Embryonic facial prominence (tissue), 1 donor: ENCODE measurements around the gene PTK6.
"Not testable (repeated sequence)": the region's sequence is repeated elsewhere in the genome, so short reads cannot be mapped to it uniquely, and the experiment has no call there.

ENCODE experiments used
- DNase-seq: peaks from one replicate; pipeline ENCODE4 v3.0.0-alpha.2; 2016; ENCODE audit errors: extremely low spot score

The PTK6 gene

DNA sequence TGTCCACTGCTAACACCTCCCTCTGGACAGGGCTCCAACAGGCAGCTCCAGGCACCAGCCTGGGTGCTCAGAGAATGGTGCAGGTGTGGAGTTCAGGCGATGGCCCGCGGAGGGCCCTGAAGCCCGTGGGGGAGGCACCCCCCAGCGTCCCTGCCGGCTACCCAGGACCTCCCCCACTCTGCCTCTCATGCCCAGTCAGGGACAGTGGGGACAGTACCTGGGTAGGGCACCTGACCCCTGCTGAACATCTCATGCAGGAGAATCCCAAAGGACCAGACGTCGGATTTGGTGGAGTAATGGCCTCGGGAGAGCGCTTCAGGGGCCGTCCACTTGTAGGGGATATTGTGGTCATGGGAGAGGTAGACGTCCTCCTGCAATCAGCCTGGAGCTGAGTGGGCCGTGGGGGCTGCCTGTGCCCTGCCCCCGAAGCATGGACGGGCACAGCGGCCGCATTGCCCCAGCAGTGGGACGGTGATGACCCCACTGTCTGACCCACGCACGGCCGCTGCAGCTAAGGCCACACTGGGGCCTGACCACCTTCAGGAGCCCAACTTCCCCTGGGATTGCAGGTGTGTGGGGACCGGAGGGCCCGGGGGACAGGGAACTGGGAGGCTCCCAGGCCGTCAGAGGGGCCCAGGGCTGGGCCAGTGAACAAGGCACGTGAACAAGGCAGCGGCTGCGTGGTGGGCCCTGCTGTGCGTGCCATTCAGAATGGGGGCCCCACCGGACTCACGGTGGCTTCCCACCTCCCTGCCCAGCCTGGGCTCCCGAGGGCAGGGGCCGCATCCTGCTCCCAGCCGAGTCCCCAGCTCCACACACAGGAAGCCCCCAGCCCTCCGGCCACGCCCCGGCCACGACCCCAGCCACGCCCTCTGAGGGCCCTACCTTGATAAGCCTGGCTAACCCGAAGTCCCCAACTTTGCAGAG, 7.1 kb downstream of the PTK6 start:
- DNase-seq: no peak

DNA sequence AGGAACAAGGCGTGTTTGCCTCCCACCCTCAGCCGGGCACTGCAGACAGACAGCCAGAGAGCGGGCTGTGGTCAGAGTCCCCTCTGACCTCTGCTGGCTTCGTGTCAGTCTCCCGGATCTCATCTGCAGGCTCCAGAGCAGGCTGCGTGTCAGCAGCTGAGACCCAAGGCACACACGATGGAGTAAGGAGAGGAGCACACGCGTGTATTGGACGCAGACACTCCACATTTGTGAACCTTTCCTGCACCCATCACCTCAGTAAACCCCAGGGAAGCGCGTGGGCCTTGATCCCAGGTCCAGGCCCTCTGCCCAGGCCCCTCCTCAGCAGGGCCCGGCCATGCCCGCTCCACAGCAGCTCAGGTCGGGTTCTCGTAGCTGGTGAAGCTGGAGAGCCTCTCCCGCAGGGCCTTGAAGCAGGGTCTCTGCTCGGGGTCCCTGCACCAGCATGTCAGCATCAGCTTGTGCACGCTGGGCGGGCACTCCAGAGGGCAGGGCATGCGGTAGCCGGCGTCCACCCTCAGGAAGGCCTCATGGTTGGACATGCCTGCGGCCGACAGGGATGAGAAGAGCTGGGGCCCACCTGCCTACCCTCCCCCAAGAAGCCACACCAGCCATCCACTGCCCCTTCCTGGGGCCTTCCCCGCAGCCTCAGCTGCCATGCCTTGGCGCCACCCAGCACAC, 7.9 kb downstream of the PTK6 start:
- no peak for DNase-seq

DNA sequence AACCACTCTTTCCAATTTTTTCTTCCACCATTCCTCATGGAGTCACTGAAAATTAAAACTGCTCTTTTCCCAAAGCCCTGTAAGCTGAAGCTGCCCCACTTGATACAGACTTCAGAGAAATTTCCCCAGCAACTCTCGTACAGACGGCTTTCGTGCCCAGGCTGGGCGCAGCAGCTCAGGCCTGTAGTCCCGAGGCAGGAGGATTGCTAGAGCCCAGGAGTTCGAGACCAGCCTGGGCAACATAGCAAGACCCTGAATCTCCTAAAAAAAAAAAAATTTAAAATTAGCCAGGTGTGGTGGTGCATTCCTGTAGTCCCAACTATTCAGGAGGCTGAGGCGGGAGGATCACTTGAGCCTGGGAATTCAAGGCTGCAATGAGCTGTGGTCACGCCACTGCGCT, 10.0 kb downstream of the PTK6 start:
- no peak for DNase-seq

DNA sequence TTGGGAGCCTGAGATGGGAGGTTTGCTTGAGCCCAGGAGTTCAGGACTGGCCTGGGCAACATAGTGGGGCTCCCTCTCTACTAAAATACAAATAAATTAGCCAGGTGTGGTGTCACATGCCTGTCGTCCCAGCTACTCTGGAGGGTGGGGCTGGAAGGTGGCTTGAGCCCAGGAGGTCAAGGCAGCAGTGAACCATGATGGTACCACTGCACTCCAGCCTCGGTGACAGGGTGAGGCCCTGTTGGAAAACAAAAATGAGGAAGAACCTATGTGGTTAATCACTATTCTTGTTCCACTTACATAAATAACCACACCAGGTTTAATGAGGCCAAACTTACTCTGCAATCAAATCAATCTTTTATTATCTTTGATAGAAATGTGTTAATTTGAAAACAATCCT, 11.2 kb downstream of the PTK6 start:
- DNase-seq: no peak

DNA sequence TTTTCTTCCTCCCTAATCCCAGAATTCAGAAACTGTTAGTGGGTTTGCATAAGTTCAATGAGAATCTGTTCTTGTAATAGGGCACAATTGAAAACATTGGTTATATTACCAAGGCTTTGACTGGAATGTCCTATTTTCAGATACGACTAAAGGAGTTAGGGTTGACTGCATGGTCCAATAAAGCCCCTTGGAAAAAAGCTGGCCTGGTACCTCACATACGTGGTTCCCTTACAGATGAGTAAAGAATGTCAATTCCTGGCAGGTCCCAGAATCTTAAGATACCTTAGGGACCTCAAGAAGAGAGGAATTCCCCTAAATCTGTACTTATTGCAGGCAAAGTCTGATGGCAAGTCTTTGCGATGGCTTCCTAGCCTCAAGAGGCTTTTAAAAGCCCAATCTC, 12.0 kb downstream of the PTK6 start:
- no peak for DNase-seq

DNA sequence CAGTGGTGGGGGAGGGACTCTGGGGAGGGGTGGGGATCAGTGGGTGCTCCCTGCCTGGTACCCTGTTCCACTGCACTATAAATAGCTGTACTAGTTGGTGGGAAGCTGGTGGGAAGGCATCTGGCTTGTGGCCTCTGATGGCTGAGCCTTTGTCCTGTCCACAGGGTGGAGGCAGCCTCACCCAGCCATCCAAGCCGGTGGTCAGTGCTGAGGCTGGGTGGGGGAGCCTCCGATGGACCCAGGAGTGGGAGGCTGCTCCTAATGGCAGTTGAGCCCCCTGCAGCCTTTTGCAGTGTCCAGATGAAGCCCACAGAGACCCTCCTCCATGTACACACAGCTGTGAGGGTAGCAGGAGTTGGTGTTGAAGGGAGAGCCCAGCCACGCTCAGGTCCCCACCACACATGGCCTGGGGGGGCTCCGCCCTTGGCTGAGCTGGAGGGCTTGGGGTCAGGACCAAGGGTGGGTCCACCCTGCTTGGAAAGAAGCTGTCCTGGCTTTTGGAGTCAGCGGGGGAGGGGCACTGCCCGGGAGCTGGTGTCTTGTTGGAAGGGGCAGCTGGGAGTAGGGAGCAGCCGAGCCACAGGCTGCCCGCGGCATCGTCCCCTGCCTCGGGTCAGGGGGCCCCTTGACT, 14.1 kb downstream of the PTK6 start:
- DNase-seq: no peak

DNA sequence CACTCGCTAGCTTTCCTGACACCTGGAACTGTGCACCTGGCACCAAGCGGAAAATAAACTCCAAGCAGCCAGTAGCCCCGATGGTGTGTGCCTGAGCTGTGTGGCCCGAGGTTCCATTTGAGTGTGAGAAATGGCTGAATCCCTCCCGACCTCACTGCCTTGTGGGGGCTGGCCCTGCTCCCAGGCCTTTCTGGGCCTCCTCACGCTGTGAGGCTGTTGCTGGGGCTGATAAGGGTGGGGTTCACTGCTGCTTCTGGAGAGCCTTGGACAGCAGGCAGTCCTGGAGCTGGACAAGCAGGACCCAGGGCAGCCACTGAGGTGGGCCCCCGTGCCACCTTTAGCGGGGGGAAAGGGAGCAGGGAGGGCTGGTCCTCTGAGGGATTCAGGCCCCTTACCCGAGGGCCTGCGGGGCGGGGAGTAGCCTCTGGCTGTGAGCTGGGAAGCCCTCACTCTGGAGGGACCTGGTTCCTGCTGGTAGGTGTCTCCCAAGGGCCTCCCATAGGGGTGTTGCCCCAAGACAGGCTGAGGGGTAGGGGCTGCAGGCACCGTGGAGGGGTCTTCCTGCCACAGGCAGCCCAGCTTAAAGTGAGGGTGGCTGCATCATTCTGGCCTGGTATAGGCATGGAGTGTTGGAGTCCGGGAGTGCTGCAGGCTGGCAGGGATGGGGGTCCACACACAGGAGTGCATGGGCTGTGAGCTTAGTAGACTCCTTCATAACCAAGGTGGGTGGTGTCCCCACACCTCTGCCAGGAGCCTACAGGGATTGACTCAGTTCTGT, 14.9 kb downstream of the PTK6 start:
- no peak for DNase-seq

DNA sequence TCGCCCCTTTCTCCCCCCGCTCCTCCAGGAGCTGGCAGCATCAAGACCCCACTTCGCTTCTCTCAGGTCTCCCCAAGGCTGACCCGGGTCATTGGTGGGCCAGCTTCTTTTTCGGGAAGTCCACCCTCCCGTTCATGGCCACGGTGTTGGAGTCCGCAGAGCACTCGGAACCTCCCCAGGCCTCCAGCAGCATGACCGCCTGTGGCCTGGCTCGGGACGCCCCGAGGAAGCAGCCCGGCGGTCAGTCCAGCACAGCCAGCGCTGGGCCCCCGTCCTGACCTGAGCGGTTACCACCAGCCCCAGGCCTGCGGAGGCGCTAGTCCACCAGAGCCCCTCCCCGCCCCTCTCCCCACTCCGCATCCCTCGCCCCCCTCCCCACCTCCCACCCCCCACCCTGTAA, 15.6 kb downstream of the PTK6 start:
- no peak for DNase-seq

DNA sequence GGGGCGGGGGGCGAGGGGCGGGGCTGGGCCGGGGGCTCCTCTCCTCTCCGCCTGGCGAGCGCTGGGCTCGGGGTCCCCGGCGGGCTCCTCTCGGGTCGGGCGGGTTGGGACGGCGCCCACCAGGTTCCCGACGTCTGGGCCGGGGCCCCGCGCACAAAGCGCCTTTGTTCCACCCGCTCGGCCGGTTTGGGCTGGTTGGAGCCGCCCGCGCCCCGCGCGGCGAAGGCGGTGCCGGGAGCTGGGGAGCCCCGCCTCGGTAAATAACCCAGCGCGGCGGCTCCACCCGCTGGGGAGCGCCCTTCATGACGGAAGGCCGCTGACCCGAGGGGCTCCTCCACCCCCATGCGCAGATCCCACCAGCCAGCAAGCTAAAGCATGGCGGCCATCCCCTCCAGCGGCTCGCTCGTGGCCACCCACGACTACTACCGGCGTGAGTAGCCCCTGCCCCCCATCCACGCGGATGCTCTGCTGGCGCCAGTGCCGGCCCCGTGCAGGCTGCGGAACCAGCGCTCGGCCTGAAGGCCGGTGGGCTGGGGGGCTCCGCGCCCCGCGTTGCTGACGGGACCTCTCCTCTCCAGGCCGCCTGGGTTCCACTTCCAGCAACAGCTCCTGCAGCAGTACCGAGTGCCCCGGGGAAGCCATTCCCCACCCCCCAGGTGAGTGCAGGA, 16.1 kb downstream of the PTK6 start:
- peak; percentile 42 for DNase-seq

DNA sequence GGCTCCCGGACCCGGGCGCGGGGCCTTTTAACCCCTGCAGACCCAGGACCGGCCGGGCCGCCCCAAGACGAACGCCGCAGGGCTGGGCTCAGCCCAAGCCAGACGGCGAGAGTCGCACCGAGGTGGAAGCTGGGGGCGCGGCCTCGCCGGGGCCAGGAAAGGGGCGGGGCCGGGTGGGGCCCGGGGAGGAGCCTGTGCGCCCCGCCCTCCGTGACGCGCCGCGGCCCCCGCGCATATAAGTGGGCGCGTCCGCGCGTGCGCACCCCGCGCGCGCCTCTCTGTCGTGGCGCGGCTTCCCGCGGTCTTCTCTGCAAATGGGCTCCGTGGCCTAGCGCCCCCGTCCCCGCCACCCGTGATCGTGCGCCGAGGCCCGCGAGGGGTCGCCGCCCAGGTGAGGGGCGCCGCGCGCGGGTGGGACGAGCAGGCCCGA, 16.7 kb downstream of the PTK6 start, which contains the start of gene PPDPF:
TSS of gene PPDPF (plus strand) at position 262 of the 430 bp plus-strand sequence. CDS start 544 bp downstream, outside the sequence.
- DNase-seq: peak; percentile 75

DNA sequence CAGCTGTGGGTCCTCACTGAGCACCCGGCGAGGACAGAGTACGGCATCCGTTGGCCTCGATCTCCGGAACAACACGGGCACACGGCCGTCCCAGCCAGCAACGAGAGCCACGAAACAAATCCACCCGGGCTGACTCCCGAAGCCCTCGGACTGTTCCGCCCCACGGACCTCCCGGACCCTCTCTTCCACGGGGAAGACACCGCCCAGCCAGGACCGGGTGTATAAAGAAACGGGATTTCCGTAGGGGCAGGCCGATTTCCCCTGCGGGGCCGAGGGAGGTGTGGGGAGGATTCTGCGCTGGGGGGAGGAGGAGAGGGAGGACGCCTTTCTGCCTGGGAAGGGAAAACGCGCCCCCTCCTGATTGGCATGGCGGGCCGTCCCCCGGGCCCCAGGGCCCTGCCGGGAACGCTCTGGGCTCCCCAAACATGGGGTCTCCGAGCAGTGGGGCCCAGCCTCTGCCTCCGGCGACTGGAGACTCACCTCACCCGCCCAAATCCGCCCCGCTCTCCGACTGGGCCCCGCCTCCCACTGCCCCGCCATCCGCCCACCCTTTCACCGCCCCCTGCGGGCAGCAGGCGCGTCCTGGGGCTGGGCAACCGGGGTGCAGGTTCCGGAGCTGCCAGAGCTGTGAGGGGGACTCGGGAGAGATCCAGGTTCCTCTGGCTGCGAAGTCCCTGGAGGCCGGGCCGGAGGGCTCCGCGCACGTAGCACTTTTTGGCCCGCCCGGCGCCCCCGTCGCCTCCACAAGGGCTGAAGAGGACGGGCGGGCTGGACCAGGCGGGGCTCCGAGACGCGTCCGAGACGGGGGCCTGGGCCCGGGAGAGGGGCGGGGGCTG, 17.3 kb downstream of the PTK6 start:
- DNase-seq: peak; percentile 38

DNA sequence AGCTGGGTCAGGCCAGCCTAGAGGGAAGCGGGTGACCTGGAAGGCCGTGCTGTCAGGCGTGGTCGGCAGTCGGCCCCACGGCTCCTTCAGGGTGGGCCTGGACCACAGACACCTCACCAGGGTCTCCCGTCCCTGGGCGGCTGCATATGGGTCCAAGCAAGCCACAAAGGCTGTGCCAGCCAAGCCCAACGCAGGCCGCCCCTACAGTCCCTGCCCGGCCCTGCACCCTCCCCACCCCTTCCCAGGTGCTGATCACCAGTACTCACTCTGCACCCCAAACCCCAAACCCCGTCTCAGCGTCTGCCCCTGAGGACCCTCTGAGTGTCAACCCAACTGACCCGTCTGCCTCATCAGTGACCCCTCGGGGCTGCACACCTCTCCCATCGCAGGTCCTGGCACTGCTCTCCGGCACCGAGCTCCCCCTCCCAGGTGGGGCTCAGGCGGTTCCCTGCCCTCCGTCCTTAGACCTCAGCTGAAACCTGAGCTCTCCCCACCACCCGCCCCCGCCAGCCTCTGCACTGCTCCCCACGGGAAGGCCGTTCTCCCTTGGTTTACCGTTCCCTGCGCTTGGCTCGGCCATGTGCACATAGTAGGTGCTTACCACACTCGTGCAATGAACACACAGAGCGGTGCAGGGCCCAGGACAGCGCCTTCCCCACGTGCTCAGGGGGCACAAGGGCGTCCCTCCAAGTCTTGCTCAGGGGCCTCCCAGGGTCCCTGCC, 18.1 kb downstream of the PTK6 start:
- DNase-seq: no peak

DNA sequence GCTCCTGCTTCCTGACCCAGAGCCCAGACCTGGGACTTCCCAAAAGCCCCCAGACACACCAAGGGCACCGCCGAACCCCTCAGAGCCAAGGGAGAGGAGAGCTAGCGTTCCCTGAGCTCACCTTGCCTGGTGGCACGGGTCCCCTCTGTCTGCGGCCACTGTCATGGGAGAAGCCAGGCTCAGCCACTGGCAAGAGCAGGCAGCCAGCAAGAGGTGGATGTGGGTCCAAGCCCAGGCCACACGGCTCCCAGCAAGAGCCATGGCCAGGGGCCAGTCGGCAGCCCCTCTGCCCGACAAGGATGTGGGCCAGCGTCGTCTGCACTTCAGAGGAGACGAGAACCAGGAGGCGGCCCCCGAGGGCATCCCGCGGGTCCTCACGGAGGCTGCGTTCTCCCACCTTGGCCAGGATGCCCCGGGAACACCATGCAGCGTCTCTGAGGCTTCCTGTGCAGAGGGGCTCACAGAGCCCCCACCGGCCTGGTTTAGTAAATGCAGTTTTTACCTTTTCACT, 18.8 kb downstream of the PTK6 start:
- no peak for DNase-seq

DNA sequence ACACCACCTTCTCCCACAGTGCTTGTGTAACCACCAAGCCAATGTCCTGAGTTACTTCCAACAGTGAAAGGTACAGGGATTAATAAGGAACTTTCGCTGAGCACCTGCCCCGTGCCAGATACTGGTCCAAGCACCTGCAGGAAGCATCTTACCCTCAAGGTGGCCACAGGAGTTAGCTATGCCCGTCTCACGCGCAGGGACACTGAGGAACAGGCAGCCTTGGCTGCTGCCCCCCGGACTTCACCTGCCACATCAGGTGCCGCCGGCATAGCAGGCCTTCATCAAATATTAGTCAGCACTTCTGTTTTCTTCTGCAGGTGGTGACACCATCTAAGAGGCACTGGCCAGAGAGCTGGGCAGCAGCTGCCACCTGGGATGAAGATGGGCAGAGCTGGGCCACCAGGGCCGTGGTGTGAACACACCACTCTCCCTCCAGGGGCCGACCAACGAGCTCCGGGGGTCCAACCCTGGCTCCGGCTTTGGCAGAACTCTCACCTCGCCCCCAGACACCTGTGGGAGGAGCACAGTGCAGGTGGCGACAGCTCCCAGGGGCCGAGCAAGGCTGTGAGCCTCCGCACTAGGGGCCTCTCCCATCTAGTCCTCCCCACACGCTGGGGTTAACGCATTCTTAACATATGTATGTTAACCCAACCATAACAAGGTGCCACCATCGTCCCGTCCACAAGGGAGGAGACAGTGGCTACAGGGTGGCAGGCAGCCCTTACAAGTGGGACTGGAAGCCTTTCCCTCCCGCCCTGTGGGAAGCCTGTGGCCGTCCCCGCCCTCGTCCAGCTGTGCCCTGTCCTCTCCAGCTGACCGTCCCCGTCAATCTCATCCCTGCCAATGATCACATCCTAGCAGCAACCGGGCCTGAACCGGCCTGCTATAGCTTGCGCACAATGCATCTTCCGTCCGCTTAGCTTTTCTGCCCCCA, 19.5 kb downstream of the PTK6 start:
- DNase-seq: no peak

DNA sequence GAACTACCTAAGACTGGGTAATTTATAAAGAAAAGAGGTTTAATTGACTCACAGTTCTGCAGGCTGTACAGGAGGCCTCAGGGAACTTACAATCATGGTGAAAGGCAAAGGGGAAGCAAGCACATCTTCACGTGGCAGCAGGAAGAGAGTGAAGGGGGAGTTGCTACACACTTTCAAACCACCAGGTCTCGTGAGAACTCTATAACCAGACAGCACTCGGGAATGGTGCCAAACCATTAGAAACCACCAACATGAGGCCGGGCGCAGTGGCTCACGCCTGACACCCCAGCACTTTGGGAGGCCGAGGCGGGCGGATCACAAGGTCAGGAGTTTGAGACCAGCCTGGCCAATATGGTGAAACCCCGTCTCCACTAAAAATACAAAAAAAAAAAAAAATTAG, 22.7 kb downstream of the PTK6 start:
- DNase-seq: not testable (repeated sequence)

DNA sequence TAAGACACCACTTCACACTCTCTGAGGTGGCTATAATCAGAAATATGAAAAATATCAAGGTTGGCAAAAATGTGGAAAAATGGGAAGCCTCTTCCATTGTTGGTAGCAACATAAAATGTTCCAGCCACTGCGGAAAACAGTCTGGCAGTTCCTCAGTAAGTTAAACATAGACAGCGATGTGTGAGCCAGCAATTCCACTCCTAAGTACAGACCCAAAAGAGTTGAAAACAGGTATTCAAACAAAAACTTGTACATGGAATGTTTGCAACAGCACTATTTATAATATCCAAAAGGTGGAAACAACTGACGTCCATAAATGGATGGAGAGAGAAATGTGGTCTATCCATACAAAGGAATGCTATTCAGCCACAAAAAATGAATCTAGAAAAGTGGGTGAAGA, 24.0 kb downstream of the PTK6 start:
- DNase-seq: no peak

DNA sequence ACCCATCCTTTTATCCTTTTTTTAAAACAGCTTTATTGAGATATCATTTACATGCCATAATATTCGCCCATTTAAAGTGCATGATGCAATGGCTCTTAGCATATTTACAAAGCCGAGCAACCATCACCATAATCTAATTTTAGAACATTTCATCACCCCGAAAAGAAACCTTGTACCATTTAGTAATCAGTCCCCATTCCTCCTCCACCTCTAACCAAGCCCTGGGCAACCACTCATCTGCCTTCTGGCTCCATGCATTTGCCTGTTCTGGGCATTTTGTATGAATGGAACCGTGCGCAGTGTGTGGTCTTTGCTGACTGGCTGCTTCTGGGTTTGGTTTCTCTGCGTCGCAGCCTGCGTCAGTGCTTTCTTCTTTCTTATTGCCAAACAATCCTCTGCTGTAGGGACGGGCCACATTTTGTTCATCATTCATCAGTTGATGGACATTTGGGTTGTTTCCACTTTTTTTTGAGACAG, 28.1 kb downstream of the PTK6 start:
- DNase-seq: no peak
